GM12801 (cell line): ENCODE measurements around the gene CHST13.

ENCODE experiments used
- CTCF ChIP-seq: IDR thresholded peaks from one replicate; pipeline ENCODE4 v1.5.1; 2011; ENCODE audit warnings: control low read depth; ENCODE audit not compliant: insufficient read length; ENCODE audit errors: extremely low read depth

Gene CHST13

GRCh38 chr3:126525091-126525852 lies 1.3 kb downstream of the CHST13 start:
- no peak for TF ChIP-seq CTCF

GRCh38 chr3:126525853-126526667 lies 2.1 kb downstream of the CHST13 start:
- TF ChIP-seq CTCF: no peak

GRCh38 chr3:126526668-126527005 lies 2.7 kb downstream of the CHST13 start:
- no peak for TF ChIP-seq CTCF

- TF ChIP-seq CTCF: no peak
Measured at GRCh38 chr3:126527006-126527405, 3.1 kb downstream of the CHST13 start.

GRCh38 chr3:126527455-126528211 lies 3.7 kb downstream of the CHST13 start:
- no peak for TF ChIP-seq CTCF

- no peak for TF ChIP-seq CTCF
Measured at GRCh38 chr3:126528419-126528799, 4.5 kb downstream of the CHST13 start.

- TF ChIP-seq CTCF: no peak
Measured at GRCh38 chr3:126528800-126529541, 5.0 kb downstream of the CHST13 start.
